NCI-H2227 (cell line): ENCODE measurements around the gene SERPINB6.
"Not testable (repeated sequence)": the region's sequence is repeated elsewhere in the genome, so short reads cannot be mapped to it uniquely, and the experiment has no call there.

Experiments used
- DNase-seq: peaks from one replicate; lab custom pipeline; 2025; ENCODE audit not compliant: unreplicated experiment; lab: John Stamatoyannopoulos, UW

The SERPINB6 gene

GRCh38 chr6:2999618-3000557, 28.5 kb upstream of the SERPINB6 start, which contains the start of gene NQO2:
Gene NQO2 (plus strand): TSS chr6:2999894. CDS start chr6:3006553, 6,659 bp downstream.
- DNase-seq, result peak; percentile 95

GRCh38 chr6:2998998-2999617, 27.7 kb upstream of the SERPINB6 start:
- DNase-seq, result no peak

DNA sequence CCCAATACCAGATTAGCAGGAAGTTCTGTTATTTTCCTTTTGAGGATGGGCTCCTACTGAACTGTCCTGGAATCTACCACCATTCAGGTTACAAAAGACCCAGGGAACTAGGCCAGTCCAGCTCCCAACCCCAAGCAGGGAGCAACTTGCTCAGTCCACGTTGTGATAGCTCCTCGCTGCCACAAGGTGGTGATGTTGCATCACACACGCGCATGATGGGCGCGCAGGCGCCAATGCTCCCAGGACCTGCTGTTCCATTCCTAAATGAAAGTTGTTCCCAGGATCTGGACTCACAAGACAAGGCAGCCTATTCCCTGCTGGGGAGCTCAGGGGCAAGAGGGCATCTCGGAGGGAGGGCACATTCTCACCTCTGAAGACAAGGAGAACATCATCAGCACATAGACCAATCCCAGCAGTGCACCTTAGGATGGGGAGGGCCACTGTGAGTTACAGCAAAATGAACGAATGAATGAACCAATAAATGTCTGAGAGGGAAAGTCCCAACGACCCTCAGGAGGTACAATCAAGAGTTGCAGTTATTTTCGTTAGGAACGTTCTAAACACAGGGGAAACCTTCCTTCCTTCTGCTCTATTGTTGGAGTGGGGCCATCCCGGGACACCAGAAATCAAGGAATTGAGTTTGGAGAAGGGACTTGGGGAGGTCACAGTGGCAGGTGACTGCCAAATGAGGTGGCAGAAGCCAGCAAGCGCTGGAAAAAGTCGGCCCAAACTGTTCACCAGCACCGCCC, 27.1 kb upstream of the SERPINB6 start:
- not testable (repeated sequence) for DNase-seq

- no peak for DNase-seq
Observed at GRCh38 chr6:2993755-2994317, 22.5 kb upstream of the SERPINB6 start.

DNA sequence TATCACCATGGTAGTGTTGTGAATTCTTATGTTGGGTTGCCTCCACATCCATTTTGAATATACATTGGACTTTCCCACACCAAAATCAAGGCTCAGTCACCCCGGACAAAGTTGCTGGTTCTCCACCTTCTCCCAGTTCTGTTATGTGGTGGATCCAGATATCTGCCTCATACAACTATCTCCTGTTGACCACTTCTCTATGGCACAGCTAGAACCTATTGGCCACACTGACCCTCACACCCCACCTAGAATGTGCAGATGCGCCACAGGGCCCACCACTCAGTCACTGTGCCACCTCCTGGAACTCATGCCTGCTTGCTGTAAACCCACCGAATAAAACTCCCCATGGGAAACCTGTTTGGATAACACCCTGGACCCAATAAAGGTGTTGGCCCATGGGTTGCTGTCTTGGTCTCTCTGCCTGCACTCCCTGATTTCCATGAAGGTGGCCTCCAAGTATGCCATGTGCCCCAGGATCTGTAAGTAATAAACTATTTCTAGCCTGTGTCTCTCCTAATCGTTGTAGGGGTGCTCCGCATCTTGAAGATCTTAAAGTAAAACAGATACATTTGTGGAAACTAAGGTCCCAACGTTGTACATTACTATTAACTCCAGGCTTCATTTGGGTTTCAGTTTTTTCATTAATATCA, 21.1 kb upstream of the SERPINB6 start:
- DNase-seq, result no peak

GRCh38 chr6:2990932-2991506, 19.7 kb upstream of the SERPINB6 start:
- DNase-seq, result peak; percentile 42

GRCh38 chr6:2990248-2990931, 19.0 kb upstream of the SERPINB6 start:
- peak; percentile 60 for DNase-seq

DNA sequence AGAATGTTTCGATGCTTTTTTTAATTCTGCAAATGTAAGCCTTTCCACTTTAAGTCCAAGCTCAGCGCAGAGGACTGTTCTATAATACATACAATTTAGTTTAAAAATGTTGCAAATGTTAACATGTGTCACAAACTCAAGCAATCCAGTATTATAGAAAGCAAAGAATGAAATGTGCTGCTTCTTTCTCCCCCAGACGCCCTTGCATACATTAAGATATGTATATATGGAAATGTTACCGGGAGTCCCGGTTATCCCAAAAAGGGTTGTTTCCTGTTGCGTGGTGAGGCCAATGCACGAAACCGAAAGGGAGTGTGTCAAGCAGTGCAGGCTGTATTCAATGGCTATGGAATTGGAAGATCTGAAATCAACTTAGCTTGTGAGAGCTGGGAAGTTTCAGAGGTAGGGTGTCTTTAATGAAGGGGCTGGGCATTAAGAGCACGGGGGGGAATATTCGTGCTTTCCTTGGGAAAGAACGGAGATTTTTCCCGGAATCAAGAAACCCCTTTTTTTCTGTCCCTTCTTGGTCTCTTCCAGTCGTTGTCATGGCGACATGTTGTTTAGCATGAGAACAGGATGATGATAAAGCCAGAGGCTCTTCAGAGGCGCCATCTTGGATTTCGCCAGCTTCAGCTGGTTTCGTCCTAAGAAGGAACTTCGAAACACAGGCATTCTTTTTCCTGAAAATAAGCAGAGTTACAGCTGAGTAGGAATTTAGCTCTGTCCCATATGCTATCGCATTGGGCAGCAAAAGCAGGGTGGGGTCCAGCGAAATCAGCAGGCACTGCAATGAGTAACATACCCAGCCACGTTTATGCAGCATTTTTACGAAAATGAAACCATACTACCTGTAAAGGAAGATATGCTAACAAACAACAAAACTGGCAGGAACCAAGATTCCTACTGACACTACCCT, 18.2 kb upstream of the SERPINB6 start:
- DNase-seq, result peak; percentile 95

DNA sequence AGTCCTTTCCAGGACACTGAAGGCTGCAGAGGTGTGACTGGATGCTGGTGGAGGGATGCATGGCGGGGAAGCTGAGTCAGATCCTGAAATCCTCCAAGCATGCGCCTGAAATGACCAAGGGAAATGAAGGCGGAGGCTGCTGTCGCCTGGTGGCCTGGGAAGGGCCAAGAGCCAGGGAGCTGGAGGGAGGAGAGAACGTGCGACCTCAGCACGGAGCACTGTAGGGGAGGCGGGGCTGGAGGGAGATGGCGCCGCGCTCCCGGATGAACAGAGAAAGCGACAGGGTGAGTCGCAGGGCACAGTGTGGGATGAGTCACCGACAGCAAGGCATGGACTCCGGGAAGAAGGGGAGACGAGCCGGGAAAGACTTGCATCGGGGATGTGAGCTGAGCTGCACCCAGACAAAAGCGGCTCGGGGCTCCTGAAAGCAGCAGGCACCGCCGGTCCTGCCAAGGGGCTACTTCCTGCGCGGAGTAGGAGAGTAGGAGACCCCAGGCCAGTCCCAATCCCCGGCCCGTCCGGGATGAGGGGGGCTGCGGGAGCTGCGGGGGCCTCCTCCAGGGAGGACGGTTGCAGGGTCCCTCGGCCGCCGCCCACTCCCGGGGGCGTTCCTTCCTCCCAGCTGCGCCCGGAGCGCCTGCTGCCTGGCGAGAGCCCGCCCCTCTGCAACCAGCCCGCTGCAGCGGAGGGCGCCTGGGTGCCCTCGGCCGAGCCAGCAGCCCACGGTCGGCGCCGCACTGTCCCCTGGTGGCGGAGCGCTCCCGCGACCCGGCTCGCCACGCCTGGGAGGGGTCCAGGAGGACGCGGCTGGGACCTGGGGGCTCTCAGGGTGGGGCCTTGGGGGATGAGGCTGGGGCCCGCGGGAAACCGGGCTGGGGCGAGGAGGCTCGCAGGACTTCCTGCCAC, 17.3 kb upstream of the SERPINB6 start:
- DNase-seq, result peak; percentile 92

DNA sequence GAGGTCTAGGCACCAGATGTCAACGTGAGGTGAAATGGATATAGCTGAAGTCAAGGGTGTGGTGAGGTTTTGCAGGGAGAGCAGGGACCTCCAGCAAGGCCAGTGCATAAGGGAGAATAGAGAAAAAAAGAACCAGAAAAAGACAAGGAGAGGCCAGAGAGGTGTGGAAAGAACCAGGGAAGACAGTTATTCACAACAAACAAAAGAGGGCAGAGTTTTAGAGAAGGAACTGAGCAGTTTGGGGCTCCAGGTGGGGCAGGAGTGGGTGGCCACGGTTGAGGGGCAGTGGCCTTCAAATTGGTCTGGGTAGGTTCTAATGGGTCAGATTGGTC, 16.7 kb upstream of the SERPINB6 start:
- DNase-seq, result no peak

DNA sequence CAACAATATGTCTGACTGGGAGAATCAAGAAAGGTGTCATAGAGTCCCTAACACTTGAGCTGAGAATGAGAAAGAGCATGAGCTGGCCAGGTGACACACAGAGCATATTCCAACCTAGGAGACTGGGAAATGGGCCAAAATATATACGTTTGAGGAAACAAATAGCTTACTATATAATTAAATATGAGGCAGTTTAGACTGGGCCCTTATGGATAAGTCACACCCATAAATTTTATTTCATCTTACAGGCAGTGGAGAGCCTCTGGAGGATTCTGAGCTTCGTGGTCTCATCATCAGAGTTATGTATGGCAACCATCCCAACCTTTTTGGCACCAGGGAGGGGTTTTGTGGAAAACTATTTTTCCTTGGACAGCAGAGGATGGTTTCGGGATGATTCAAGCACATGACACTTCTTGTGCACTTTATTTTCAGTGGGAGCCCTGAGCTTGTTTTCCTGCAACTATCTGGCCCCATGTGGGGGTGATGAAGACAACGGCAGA, 15.4 kb upstream of the SERPINB6 start:
- DNase-seq, result peak; percentile 58

DNA sequence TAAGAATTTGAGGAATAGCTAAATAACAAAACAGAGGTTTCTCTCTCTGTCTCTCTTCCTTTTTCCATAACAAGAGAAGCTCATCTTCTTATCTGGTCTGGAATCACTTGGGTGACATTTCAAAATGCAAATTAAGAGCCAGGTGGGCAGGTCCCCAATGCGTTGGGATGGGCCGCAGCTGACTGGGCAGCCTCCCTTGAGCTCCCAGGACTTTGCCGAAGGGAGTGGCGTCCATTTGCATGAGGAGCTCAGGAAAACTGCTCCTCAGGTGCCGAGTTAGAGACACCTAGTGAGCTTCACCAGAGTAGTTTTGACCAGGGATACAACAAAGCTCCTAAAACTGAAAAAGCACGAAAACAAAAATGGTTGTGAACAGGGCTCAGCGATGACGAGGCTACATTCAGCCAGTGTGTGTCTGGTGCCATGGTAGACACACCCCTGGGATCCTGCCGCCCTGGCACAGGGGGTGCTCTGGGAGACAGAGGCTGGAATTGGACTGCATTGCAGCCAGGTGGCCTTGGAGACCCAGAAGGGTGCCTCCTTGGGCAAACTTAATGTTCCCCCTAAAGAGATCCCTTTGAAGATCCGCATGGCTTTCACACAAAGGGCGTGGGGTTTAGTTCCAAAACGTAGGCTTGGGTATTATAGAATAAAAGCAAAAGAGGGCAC, 13.5 kb upstream of the SERPINB6 start:
- no peak for DNase-seq

DNA sequence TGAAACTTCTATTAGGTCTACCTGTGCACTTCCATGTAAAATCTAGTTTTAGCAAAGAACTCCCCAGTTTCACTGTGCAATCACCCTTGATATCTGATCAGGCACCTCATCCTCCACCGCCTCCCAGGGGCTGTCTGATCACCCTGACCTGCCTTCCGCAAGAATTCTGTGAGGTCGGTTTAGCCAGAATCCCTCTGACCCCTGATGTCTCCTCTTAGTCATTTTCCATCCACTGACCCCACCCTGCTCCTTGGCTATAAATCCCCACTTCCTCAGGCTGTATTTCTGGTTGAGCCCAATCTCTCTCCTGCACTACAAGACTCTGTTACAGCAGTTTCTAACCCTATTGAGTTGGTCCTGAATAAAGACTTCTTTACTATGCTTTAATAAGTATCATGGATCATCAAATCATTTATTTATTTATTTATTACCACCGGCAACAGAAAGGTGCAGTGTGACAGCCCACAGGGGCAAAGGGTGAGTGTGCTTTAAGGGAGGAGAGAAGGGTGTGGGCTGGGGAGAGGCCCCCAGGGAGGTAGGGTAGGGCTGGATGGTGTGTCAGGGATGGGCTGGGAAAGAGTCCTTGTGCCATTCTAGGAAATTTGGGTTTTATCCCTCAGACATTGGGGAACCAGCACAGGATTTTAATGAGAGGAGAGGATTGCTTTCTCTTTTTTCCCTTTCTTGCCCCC, 11.2 kb upstream of the SERPINB6 start:
- DNase-seq, result no peak

GRCh38 chr6:2980465-2980855, 9.1 kb upstream of the SERPINB6 start:
- DNase-seq, result no peak

DNA sequence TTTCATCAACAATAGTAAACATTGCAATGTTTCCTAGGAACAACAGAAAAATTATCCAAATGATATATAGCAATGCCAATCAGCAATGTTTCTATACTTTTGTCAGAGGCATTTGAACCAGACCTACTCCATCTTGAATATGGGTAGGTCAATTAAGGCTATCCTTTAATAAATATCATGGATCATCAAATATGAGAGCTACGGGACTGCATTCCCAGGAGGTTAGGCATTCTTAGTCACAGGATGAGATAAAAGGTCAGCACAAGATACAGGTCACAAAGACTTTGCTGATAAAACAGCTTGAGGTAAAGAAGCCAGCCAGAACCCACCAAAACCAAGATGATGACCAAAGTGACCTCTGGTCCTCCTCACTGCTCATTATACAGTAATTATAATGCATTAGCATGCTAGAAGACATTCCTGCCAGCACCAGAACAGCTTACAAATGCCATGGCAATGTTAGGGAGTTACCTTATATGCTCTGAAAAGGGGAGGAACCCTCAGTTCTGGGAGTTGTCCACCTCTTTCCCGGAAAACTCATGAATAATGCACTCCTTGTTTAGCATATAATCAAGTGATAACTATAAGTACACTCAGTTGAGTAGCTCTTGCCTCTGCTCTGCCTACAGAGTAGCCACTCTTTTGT, 8.6 kb upstream of the SERPINB6 start:
- no peak for DNase-seq

DNA sequence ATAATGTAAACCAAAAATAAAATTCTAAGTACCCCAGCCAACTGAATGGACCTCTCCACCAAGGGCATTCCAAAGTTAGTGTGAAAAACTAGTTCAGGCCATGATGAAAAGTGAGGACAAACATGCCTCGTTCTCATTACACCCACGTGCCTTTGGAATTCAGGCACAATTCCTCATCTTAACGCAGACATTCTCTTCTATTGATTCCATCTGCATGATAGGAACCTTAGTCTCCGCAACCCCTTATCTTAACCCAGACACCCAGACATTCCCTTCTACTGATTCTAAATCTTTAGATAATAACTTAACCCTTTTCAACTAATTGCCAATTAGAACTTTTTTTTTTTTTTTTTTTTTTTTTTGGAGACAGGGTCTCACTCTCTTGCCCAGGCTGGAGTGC, 7.6 kb upstream of the SERPINB6 start:
- no peak for DNase-seq
